Vagina (tissue), 2 donors: ENCODE data around the gene PDXK.

Source experiments
- POLR2A ChIP-seq, 2 donors: fragments of 450-650 bp; IDR thresholded peaks; one replicate each; pipeline ENCODE4 v1.6.1; 2017; ENCODE audit warnings: antibody characterized with exemption in 2 of 2, mild to moderate bottlenecking in 2 of 2, moderate library complexity in 2 of 2
- POLR2AphosphoS5 ChIP-seq, 2 donors: sonication (generic); formaldehyde crosslinking; IDR thresholded peaks; one replicate each; pipeline ENCODE4 v1.9.0; 2017; ENCODE audit warnings: antibody characterized with exemption in 2 of 2, mild to moderate bottlenecking in 2 of 2, low read depth in 1 of 2; ENCODE audit not compliant: insufficient read depth in 1 of 2
- TF ChIP-seq, protein P1 (sequence below), 3 experiments: fragments of 450-650 bp in 2 of 3; fragments of 200-600 bp in 1 of 3; sonication (generic) in 1 of 3; IDR thresholded peaks; one replicate each; pipeline ENCODE4 v1.5.1; 2017 to 2019; ENCODE audit warnings: antibody characterized with exemption in 3 of 3, mild to moderate bottlenecking in 2 of 3, moderate library complexity in 2 of 3

DNA sequence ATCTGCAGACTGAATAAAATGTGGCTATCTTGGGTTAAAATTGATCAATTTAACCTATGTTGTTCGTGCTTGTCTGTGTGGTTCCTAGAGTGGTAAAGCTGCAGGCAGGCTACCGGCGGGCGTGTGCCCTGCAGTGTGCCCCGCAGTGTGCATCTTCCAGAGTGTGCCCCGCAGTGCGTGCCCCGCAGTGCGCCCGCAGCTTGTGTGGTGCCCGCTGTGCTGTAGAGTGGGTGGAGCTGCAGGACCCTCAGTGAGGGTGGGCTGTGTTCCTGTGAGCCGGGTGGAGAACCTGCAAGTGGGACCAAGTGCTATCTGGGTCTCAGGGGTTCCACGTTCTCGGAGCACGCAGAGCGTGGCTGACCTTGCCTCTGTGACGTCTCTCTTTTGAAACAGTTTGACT, 81.2 kb downstream of the PDXK start:
- TF ChIP-seq, protein P1, sequence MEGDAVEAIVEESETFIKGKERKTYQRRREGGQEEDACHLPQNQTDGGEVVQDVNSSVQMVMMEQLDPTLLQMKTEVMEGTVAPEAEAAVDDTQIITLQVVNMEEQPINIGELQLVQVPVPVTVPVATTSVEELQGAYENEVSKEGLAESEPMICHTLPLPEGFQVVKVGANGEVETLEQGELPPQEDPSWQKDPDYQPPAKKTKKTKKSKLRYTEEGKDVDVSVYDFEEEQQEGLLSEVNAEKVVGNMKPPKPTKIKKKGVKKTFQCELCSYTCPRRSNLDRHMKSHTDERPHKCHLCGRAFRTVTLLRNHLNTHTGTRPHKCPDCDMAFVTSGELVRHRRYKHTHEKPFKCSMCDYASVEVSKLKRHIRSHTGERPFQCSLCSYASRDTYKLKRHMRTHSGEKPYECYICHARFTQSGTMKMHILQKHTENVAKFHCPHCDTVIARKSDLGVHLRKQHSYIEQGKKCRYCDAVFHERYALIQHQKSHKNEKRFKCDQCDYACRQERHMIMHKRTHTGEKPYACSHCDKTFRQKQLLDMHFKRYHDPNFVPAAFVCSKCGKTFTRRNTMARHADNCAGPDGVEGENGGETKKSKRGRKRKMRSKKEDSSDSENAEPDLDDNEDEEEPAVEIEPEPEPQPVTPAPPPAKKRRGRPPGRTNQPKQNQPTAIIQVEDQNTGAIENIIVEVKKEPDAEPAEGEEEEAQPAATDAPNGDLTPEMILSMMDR (IDR thresholded peaks at IDR 0.05) = no peak
- TF ChIP-seq POLR2A (IDR thresholded peaks at IDR 0.05) (no peak), POLR2AphosphoS5 (IDR thresholded peaks at IDR 0.05; ENCODE audit: insufficient read depth in 1 of 2, low read depth in 1 of 2) (no peak)
